Activated T-cell treated with anti-CD3 and anti-CD28 coated beads for 48 hours (primary cell): ENCODE results near the gene S100A7.
A peak's percentile ranks its signal among the peaks of the same experiment; 100 is the strongest.
"Not testable (repeated sequence)": the region's sequence is repeated elsewhere in the genome, so short reads cannot be mapped to it uniquely, and the experiment has no call there.

Experiments used
- DNase-seq: peaks from one replicate; pipeline ENCODE4 v3.0.0-alpha.2; 2020; ENCODE audit warnings: low read depth

The S100A7 gene

DNA sequence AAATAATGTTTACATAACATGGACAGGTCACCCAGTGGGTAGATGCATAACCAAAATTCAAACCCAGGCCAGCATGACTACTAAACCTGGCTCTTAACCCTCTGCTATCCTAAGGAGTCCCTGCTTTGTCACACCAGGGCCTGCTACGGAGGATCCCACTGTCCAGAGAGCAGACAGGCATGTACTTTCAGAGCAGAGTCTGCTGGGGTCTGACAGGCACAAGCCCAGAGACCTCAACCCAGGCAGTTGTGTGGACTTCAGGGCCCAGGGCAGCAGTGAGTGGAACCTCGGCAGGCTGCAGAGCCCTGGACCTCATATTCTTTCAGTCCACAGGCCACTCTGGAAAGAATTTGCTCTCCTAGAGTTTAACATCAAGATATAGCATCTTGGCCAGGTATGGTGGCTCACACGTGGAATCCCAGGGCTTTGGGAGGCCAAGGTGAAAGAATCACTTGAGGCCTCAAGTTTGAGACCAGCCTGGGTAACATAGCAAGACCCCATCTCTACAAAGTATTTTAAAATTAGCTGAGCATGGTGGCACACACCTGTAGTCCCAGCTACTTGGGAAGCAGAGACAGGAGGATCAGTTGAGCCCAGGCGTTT is 16.1 kb upstream of the S100A7 start:
- DNase-seq = no peak

DNA sequence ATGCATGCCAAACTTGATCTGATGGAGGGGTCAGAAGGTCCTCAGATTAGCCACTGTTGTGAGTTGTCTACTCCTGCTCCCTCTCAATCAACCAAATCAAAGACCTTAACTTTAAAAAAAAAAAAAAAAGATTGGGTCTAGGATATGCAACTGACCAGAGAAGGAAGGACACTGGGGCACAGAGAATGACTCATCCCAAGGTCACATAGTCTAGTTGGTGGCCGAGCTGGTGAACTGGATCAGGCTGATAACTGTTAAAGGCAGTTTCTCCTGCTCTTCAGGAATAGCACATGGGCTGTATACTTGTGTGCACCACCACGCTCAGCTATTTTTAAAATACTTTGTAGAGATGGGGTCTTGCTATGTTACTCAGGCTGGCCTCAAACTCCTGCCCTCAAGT is 14.8 kb upstream of the S100A7 start:
- no peak for DNase-seq

DNA sequence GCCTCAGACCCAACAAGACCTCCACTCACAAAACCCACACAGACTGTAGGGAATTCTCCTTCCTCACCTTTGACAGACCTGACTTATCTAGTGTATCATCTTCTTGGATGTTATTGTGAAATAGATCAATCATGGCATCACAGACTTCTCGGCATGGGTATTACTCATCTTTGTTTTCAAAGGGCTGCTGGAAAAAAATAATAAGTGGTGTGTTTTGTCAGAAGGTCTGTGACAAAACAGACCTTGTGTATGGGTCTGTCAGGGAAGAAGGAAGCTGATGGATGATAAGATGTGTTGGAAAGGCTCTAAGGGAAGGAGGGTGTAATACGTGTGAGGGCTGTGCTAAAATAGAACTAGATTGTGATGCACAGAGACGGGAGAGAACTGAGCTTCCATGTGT is 13.9 kb upstream of the S100A7 start:
- DNase-seq = no peak

DNA sequence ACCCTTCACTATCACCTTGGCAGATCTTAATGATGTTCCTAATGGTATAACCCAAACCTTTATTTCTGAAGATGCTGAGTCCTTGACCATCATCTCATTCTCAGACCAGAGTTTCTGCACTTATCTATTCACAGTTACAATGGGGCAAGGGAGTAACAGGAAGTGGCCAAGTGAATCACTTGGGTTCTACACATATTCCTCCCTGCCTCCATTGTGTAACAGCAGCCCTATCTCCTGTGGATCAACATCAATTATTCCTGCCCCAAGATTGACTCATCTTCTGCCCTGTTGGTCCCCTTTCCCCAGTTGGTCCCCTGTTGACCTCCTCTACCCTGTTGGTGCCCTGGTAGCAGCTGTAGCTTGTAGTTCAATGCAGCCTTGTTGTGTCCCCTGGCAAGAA is 10.3 kb upstream of the S100A7 start:
- no peak for DNase-seq

DNA sequence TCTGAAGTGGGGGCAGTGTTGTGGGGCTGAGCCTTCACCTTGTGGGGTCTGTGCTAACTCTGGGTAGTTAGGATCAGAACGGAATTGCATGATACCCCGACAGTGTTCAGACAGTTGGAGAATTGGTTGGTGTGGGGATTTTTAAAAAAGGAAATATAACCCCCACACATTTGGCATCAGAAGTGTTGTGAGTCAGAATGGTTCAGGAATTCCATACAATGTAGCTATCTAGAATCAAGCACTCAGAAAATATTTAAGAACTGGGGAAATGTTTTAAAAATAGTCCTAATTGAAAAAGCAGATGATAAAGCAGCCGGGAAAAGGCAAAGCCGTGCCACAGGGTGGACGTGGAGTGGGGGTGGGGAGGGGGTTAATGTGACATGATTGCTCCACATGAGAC is 6.5 kb upstream of the S100A7 start:
- no peak for DNase-seq

DNA sequence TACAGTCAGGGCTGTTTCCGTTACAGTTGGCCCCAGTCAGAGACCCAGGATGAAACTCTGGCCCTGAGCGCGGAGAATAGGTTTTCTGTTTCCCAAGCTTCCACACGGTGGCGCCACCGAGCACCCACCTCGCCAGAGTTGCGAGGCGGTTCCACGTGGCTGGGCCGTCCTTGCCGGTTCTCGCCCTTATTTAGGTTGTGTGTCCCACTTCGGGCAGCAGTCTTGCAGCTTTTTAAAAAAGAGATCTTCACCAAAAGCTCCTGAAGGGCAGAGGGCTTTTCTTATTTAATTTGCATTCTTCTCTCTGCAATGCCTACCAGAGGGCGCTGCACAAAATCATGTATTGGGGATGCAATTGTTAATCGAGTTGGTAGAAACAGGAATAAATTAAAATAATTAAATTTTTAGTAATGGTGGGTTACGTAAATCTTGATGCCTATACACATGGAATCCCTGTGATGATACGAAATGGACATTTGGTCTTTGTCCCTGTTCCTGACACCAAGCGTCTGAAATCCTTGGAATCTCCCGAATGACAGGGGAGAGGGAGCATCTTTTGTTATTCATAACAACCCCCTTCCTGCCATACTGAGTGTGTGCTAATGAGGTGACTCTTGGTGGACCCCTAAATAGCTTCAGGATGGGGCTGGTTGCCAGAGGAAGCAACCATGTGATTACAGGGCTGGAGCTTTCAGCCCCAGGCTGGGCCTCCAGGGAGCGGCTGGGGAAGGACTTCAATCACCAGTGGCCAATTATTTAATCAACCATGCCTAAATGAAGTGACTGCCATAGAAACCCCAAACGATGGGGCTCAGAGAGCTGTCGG is 5.6 kb upstream of the S100A7 start:
- DNase-seq = peak; percentile 67

DNA sequence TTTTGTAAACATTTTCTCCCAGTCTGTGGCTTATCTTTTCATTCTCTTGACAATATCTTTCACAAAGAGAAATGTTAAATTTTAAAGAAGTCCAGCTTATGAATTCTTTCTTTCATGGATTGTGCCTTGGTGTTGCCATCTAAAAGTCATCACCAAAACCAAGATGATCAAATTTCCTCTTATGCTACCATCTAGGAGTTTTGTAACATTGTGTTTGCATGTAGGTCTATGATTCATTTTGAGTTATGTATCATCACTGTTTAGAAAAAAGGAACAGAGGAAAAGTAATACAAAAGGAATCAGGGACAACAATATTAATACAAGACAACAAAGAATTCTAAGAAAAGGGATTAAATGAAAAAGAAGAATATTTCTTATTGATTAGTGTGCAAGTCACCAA is 2.3 kb upstream of the S100A7 start:
- not testable (repeated sequence) for DNase-seq

DNA sequence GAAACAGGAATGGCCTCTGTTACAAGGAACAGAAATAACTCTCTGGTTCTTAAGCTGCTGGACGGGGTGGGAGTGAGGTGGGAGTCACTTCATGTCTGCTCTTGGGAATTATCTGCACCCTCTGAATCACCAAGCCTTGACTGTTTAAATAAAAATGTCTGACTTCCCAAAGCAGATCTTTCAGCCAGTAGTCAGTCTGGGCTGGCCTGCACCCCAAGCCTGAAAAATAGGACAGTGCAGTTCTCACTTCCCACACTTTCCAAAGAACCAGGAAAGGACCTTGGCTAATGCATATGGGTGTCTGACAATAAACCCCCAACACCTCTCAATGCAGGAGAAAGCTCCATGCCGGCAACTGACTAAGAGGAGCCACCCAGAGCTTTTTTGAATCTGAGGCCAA is 796 bp downstream of the S100A7 start:
- no peak for DNase-seq

DNA sequence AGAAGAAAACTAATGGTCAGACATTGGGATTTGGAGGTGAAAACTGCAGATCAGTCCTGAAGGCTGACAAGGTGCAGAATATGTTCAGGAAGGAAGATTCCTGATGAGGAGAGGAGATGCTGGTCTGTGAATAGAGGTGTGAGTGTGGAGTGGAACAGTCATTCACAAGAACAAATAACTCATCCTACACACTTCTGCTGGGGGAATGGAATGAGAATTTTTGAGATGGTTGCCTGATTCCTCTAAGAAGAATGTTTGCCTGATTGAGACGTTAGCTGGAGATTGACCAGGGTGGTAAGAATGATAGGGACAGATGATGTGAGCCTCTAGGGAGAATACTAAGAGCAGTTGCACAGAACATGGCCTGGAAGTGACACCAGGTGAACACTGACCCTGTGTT is 4.1 kb downstream of the S100A7 start:
- DNase-seq = no peak

DNA sequence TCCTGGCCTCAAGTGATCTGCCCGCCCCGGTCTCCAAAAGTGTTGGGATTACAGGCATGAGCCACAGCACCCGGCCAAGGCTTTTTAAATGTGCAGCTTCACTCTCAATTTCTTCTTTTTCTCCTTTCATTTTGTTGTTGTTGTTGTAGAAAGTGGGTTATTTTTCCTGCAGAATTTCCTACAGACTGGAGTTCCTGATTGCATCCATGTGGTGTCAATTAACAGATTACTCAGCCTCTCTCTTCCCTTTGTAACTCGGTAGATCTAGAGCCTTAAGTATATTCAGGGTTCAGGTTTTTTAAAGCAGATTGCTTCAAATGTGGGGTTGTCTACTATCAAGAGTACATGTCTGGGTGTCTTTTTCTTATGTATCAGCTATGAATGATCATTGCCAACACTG is 11.6 kb downstream of the S100A7 start:
- DNase-seq = not testable (repeated sequence)

DNA sequence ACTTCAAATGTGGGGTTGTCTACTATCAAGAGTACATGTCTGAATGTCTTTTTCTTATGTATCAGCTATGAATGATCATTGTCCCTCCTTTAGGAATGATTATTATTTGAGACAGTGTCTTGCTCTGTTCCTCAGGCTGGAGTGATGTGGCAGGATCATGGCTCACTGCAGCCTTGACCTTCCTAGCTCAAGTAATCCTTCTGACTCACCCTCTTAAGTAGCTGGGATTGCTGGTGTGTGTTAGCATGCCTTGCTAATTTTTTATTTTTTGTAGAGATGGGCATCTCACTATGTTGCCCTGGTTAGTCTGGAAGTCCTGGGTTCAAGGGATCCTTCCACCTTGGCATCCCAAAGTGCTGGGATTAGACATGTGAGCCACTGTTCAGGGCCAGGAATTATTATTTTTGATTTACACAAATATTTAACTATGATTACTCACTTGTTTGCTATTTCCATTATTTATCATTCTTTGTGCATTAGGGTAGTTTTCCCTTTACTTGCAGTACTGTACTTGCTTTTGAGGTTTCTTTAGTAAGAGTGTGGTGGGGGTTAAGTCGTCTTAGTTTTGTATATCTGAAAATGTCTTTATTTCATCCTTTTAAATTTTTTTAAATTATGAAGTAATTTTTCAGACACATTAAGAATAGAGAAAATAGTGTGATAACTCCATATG is 12.8 kb downstream of the S100A7 start:
- DNase-seq = no peak

DNA sequence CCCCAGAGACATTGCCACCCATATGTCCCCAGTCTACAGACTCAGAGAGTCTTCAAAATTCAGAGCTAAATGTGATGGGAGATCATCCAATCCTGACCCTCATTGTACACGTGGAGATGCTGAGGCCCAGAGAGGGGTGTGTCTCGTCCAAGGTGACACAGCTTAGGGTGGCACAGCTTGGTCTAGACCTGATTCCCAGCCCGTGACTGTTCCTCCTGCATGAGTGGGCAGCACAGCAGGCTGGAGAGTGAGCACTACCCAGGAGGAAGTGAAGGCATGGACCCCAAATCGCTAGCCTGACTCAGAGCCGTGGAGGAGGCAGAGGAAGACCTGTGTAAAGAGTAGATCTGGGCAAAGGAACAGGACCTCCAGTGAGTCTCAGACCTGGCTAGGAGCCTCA is 16.4 kb downstream of the S100A7 start:
- DNase-seq = no peak

DNA sequence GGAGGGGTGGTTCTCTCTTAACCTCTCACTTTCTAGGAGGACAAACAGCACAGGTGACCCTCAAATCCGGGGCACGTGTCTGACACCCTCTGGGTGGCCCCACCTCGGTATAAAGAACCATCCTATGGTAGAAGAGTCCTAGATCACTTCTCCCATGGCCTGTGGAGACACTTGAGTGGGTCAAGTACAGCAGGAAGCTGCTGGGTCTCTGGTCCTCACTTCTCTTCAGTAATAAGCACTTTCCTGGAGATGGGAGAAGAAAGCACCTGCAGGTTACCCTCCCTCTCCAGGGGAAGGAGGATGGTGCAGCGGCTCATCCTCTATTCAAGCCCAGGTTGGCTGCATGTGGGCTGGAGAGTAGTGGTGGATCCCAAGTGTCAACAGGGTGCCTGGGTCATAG is 17.0 kb downstream of the S100A7 start:
- no peak for DNase-seq

DNA sequence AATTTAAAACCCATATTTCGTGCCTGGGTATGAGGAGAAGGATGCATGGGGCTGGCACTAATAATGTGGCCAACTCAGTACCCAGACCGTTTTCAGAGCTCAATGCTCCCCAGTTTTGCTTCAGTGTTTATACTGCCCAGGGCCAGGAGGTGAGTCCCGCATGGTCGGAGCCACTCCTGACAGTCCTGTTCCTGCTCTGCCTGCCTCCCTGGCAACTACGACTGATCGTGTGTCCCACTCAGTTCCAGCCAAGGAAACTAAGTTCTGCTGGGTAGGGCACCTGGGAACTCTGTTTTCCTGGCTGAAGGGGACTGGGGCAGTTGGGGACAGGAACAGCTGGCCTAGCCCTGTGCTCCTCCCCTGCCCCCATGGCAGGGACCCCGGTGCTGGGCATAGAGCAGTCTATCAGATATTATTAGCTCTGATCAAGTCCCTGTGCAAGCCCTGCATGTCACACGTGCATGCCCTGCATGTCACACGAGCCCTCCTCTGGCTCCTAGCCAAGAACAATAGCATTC is 19.2 kb downstream of the S100A7 start:
- no peak for DNase-seq

DNA sequence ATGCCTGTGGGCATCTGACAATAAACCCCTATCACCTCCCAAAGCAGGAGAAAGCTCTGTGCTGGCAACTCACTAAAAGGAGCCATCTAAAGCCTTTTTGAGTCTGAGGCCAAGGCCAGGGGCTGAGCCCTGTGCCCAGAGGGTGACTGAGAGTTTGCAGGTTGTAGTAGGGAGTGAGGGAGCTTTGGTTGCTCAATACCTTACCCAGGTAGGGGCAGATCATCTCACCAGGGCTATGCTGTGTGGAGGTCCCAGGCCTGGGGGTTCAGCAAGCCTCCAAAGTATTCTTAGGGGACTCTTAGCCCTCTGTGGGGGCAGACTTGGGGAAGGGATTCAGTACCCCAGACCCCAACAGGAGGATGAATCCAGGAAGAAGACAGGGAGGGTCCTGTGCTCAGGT is 21.2 kb downstream of the S100A7 start:
- no peak for DNase-seq

DNA sequence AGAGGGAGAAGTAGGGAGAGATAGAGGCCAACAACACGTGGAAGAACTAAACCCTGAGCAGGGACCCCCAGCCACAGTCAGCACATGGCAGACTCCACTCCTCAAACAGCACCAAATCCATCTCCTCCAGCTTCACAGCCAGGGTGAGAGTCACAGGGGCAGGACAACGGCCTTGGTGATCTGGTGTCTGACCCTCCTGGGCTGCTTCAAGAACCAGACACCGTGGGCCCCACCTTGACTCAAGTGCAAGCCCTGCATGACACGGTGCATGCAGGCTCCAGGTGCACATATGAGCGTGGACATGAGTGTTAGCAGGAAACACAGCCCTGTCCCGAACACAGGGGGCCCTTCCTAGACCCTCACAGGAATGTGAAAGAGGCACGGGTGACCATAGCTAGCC is 21.9 kb downstream of the S100A7 start:
- DNase-seq = no peak

DNA sequence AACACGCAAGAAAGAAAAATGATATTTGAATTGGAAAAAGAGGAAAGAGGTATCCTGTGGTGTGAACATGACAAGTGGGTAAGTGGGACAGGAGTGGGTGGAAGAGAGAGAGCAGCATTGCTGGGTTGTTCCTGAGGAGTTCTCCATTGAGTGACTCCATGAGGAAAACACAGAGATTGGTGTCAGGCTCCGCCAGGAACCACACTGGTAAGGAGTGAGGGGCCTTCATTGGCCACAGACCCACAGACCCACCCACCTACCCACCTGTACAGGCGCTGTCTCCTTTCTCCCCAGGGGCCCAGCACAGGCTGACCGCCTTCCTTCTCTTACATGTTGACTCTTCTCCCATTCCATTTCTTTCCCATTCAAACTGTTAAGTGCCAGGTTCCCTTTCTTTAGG is 23.2 kb downstream of the S100A7 start:
- no peak for DNase-seq

DNA sequence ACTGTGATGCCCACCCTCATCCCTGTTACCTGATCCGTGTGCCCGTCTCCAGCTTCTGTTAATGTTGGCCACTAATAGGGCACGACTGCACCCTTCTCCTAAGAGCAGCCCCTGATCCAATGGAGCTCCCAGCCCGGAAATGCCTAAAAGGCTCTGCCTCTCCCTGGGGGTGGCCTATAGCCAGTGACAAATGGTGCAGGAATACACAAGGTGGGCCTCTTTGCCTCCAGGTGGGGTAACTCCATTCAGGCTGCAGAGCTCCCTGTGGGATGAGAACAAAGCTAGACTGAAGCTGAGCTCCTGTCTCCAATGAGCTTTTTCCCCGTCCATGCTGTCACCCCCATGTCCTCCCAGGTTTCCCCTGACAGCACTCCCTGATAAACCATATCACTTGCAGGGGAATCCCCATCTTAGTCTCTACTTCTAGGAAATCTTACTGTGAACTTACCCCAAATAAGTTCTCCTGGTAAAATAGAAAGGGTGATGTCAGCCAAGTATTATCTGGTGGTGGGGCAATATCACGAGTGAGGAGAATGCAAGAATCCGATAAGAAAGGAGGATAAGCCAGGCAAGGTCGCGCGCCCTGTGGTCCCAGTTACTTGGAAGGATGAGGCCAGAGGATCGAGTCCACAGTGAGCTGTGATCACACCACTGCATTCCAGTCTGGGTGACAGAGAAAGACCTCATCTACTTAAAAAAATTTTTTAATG is 25.6 kb downstream of the S100A7 start:
- no peak for DNase-seq

DNA sequence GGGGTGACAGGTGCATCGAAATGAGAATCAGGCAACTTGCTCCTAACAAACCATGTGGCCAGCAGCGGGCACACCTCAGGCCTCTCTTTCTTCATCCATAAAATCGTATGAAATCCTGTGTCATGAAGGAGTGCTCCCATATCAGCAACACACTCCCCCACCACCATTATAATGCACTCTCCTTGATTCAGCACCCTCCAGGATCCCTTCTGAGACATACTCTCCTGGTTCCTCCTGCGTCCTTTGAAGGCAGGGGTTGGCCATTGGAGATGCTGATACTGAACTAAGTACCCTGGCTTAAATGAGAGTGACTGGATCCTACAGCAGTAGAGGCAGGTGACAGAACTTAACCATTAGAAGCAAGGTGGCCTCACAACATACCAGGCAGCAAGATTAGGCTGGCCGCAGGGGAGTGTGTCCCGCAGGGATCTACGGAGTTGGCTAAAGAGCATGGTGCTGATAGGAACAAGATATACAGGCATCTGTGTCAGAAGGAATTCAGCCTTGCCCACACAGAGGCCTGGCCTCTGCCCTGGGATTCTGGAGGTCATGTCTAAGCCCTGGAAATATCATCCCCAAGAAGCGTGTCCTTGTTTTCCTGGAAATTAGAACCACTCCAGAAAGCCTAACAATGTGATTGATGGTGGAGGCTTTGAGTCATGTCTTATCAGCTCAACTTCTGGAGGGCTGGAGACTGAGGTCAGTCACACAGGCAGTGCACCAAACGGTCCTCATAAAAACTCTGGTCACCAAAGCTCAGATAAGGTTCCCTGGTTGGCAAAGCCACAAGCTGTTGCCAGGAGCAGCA is 27.4 kb downstream of the S100A7 start:
- DNase-seq = no peak

DNA sequence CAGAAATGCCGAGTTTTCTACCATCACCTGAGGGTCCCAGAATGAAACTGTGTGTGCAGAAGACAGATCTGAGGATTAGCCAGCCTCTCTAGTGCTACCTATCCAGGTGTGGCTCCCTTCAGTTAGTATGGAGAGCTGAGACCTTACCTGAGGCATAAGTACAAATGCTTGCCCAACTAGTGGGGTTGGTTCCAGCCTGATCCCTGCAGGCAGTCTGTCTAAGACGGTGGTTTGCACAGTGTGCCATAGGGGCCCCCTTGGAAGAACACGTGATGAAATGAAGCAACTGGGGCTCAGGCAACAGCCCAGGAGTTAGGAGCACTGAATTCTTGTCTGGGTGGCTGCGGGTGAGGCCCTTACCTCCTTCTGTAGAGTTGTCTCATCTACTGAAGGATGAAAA is 28.5 kb downstream of the S100A7 start:
- no peak for DNase-seq

DNA sequence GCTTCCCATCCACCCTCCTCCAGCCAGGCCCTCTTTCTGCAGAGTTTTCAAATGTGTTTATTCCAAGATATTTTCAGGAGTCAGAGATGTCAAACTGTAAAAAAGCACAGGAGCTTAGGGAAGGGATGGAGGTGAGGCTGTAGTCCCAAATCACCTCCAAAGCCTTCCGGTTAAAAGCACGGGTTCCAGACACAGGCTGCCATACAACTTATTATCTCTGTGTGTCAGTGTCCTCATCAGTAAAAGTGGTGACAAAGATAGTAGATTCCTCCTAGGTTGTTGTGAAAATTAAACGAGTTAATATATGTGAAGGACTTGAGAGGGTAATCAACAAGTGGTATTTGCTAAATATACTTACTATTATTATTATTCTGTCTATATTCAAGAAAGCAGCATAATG is 29.0 kb downstream of the S100A7 start:
- DNase-seq = no peak

DNA sequence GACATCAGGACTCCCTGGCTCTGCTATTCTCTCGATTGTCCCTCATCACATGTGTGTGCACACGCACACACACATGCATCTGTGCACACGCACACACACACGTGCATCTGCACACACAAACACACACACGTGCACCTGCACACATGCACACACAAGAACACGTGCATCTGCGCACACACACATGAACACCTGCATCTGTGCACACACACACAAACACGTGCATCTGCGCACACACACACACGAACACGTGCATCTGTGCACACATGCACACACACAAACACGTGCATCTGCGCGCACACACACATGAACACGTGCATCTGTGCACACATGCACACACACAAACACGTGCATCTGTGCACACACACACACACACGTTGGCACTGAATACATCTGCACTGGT is 29.4 kb downstream of the S100A7 start:
- no peak for DNase-seq
